Upper lobe of left lung (tissue), 4 donors: ENCODE measurements around the gene CRKL.

Experiments
- CTCF ChIP-seq, 6 experiments: fragments of 450-650 bp in 4 of 6; fragments of 200-600 bp in 2 of 6; sonication (generic) in 2 of 6; IDR thresholded peaks; one replicate each; pipeline ENCODE4 v1.5.1; 2016 to 2019; ENCODE audit warnings: antibody characterized with exemption in 6 of 6
- EP300 ChIP-seq, 4 donors: sonication (generic); formaldehyde crosslinking; IDR thresholded peaks; one replicate each; pipeline ENCODE4 v1.5.1; 2017; ENCODE audit warnings: antibody characterized with exemption in 4 of 4, control low read depth in 2 of 4
- POLR2AphosphoS5 ChIP-seq, 2 donors: sonication (generic); formaldehyde crosslinking; IDR thresholded peaks; one replicate each; pipeline ENCODE4 v1.5.1; 2017; ENCODE audit warnings: antibody characterized with exemption in 2 of 2

- peak in 3 of 4 donors; percentile 57 to 92 (median 58) for TF ChIP-seq EP300 (IDR thresholded peaks at IDR 0.05)
- no peak for TF ChIP-seq CTCF (IDR thresholded peaks at IDR 0.05)
- TF ChIP-seq POLR2AphosphoS5 (IDR thresholded peaks at IDR 0.05), result peak; percentile 38 to 67
Observed at GRCh38 chr22:20946080-20946986, 29.1 kb downstream of the CRKL start.
